ENCODE results near the gene MSRB3. TPM values are rescaled to one million over a fixed set of nuclear protein-coding genes. Genes with fewer than 3 reads are reported as not detected.

The MSRB3 gene
- total RNA-seq, 1 experiment from 2014 or later = 5.9 TPM

GRCh38 chr12:65330331-65330730, 51.8 kb downstream of the MSRB3 start:
- no peak overlapping the region for H3K4me2 ChIP-seq (ENCODE audit: low read length)
- CTCF ChIA-PET = no interaction called here
- DNase-seq (no peak), ATAC-seq (no peak)
- no peak overlapping the region for H3K27ac ChIP-seq (ENCODE audit: low read length)
- H3F3A ChIP-seq (ENCODE audit: low read length, unreplicated experiment) = no peaks in the 10 kb centered on the region
- H4K20me1 ChIP-seq (ENCODE audit: low read length) = no peaks in the 10 kb centered on the region
- H3K9me3 ChIP-seq (ENCODE audit: low read length) = no peaks in the 10 kb centered on the region
- no peaks in the 10 kb centered on the region for H3K9me2 ChIP-seq (replicated peaks; ENCODE audit: low read length)
- TF ChIP-seq, protein P1, sequence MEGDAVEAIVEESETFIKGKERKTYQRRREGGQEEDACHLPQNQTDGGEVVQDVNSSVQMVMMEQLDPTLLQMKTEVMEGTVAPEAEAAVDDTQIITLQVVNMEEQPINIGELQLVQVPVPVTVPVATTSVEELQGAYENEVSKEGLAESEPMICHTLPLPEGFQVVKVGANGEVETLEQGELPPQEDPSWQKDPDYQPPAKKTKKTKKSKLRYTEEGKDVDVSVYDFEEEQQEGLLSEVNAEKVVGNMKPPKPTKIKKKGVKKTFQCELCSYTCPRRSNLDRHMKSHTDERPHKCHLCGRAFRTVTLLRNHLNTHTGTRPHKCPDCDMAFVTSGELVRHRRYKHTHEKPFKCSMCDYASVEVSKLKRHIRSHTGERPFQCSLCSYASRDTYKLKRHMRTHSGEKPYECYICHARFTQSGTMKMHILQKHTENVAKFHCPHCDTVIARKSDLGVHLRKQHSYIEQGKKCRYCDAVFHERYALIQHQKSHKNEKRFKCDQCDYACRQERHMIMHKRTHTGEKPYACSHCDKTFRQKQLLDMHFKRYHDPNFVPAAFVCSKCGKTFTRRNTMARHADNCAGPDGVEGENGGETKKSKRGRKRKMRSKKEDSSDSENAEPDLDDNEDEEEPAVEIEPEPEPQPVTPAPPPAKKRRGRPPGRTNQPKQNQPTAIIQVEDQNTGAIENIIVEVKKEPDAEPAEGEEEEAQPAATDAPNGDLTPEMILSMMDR (conservative IDR thresholded peaks at IDR 0.05; ENCODE audit: low read depth, low read length) = no peak
- TF ChIP-seq EZH2 (IDR thresholded peaks at IDR 0.05; ENCODE audit: low read length, unreplicated experiment) = no peak
- H3K9ac ChIP-seq (ENCODE audit: low read length) = no peak overlapping the region
- no peak overlapping the region for H2AFZ ChIP-seq (ENCODE audit: low read length)
- H3K36me3 ChIP-seq (ENCODE audit: low read depth, low read length) = no peaks in the 10 kb centered on the region
- H3K4me3 ChIP-seq (ENCODE audit: low read length) = no peak overlapping the region
- intact Hi-C loops (cut with micrococcal nuclease) = no loop called here
- no peaks in the 10 kb centered on the region for H3K79me2 ChIP-seq (ENCODE audit: low read length)
- BruUV-seq (replicated peaks) = no TSS peak
- H3K27me3 ChIP-seq (ENCODE audit: low read length) = no peaks in the 10 kb centered on the region
- POLR2A ChIA-PET (ENCODE audit: unreplicated experiment) = no interaction called here
- H3K4me1 ChIP-seq (ENCODE audit: insufficient read depth, low read length) = peaks cover 6% of the 10 kb centered on the region

GRCh38 chr12:65331456-65331855, 53.0 kb downstream of the MSRB3 start:
- DNase-seq = no peak
- H3K79me2 ChIP-seq (ENCODE audit: low read length) = no peaks in the 10 kb centered on the region
- H4K20me1 ChIP-seq (ENCODE audit: low read length) = no peaks in the 10 kb centered on the region
- no TSS peak for BruUV-seq (replicated peaks)
- no peak overlapping the region for H3K4me3 ChIP-seq (ENCODE audit: low read length)
- H3K4me1 ChIP-seq (ENCODE audit: insufficient read depth, low read length) = peaks cover 9% of the 10 kb centered on the region
- ChIA-PET CTCF (no interaction called here), POLR2A (ENCODE audit: unreplicated experiment) (no interaction called here)
- H3K9me3 ChIP-seq (ENCODE audit: low read length) = no peaks in the 10 kb centered on the region
- H3K4me2 ChIP-seq (ENCODE audit: low read length) = no peak overlapping the region
- H3K27me3 ChIP-seq (ENCODE audit: low read length) = no peaks in the 10 kb centered on the region
- H3K9ac ChIP-seq (ENCODE audit: low read length) = no peak overlapping the region
- no peaks in the 10 kb centered on the region for H3K36me3 ChIP-seq (ENCODE audit: low read depth, low read length)
- ATAC-seq = no peak
- no peaks in the 10 kb centered on the region for H3F3A ChIP-seq (ENCODE audit: low read length, unreplicated experiment)
- H3K27ac ChIP-seq (ENCODE audit: low read length) = no peak overlapping the region
- no peaks in the 10 kb centered on the region for H3K9me2 ChIP-seq (replicated peaks; ENCODE audit: low read length)
- TF ChIP-seq EZH2phosphoT487 (IDR thresholded peaks at IDR 0.05; ENCODE audit: borderline replicate concordance, low read length) (no peak), EZH2 (IDR thresholded peaks at IDR 0.05; ENCODE audit: low read length, unreplicated experiment) (no peak)
- TF ChIP-seq, protein P1 (conservative IDR thresholded peaks at IDR 0.05; ENCODE audit: low read depth, low read length) = no peak
- H2AFZ ChIP-seq (ENCODE audit: low read length) = no peak overlapping the region
- intact Hi-C loops (cut with micrococcal nuclease) = no loop called here

DNA sequence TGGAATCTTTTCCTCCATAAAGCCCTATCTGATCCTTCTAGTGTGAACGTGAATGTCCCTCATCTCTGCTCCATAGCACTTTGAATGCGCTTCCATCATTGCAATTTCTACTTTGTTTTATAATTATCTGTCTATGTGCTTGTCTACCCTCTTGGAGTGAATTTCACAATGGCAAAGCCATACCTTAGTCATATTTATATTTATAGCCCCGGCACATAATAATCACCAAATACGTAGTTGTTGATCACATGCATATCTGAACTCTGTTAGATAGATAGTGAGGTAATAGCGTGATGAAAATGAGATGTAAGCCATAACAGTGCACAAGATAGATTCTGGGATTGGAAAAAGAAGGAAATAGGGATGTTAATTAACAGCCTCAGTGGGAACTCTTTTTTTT, 55.2 kb downstream of the MSRB3 start:
- H3K36me3 ChIP-seq (ENCODE audit: low read depth, low read length) = no peaks in the 10 kb centered on the region
- no peak overlapping the region for H2AFZ ChIP-seq (ENCODE audit: low read length)
- no peak overlapping the region for H3K9ac ChIP-seq (ENCODE audit: low read length)
- H3K9me3 ChIP-seq (ENCODE audit: low read length) = no peaks in the 10 kb centered on the region
- H3K9me2 ChIP-seq (replicated peaks; ENCODE audit: low read length) = no peaks in the 10 kb centered on the region
- H3K79me2 ChIP-seq (ENCODE audit: low read length) = no peaks in the 10 kb centered on the region
- no peak for DNase-seq
- no peaks in the 10 kb centered on the region for H3F3A ChIP-seq (ENCODE audit: low read length, unreplicated experiment)
- ChIA-PET CTCF (no interaction called here), POLR2A (ENCODE audit: unreplicated experiment) (no interaction called here)
- BruUV-seq (replicated peaks) = no TSS peak
- H3K4me1 ChIP-seq (ENCODE audit: insufficient read depth, low read length) = peaks cover 9% of the 10 kb centered on the region
- H3K27me3 ChIP-seq (ENCODE audit: low read length) = no peaks in the 10 kb centered on the region
- no peak overlapping the region for H3K27ac ChIP-seq (ENCODE audit: low read length)
- no peak overlapping the region for H3K4me3 ChIP-seq (ENCODE audit: low read length)
- no peak overlapping the region for H3K4me2 ChIP-seq (ENCODE audit: low read length)
- ATAC-seq = no peak
- intact Hi-C loops (cut with micrococcal nuclease) = no loop called here
- TF ChIP-seq EZH2phosphoT487 (IDR thresholded peaks at IDR 0.05; ENCODE audit: borderline replicate concordance, low read length) (no peak), EZH2 (IDR thresholded peaks at IDR 0.05; ENCODE audit: low read length, unreplicated experiment) (no peak)
- TF ChIP-seq, protein P1 (conservative IDR thresholded peaks at IDR 0.05; ENCODE audit: low read depth, low read length) = no peak
- H4K20me1 ChIP-seq (ENCODE audit: low read length) = no peaks in the 10 kb centered on the region

Data from PC-3 (cell line).